Stimulated activated CD8-positive, alpha-beta memory T cell treated with anti-CD3 and anti-CD28 coated beads, Interleukin-15, amount 100 ng/mL, for 4 hours (primary cell): ENCODE data around the gene SMG6.
"Not testable (repeated sequence)": the region's sequence is repeated elsewhere in the genome, so short reads cannot be mapped to it uniquely, and the experiment has no call there.

Source experiments
- DNase-seq, 2 donors: peaks; one replicate each; pipeline ENCODE4 v3.0.0-alpha.2; 2020; ENCODE audit warnings: low read depth in 2 of 2

Gene SMG6

DNA sequence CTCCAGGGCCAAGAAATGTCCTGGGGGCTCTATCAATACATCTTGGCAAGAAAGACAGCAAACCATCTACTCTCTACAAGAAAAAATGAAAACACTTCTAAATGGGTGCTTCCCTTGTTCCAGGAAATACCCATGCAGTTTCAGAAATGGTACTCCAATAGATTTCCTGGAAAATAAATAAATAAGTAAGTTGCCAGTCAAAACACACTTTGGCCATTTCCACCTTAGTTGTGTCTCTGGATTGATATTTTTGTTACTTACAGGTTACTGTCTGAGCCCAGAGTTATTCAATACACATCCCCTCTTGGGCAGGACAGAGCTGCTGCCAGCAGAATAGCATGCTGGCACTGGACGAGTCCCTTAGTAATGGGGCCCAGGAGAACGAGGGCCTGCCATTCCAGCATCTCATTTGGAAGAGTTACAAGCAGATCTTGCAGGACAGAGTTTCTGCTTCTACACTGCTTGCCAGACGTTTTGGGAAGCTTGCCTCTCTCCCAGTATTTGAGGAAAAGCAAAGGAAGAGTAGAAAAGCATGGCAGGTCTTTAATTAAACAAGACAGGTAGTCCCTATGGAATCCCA is 100.5 kb downstream of the SMG6 start:
- no peak for DNase-seq

DNA sequence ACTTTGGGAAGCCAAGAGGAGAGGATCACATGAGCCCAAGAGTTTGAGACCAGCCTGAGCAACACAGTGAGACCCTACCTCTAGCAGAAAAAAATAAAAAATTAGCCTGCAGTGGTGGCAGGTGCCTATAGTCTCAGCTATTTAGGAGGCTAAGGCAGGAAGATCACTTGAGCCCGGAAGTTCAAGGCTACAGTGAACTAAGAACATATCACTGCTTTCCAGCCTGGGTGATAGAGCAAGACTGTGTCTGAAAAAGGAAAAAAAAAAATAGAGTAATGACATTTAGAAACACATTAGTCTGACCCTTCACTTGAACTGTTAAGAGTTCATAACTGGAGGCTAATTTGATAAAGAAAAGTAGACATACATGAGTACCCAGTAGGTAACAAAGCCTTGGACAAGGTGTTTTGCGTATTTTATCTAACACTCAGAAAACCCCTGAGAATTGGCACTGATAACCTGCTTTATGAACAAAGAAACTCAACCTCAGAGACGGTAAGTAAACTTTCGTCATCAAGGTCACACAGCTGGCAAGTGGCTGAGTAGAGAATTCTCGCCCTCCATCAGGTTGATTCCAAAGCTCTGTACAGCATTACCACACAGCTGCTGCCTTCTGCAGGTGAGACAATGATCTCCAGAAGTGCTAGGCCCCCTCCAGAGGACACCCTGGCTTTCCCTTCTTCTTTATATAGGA is 101.1 kb downstream of the SMG6 start:
- no peak for DNase-seq

DNA sequence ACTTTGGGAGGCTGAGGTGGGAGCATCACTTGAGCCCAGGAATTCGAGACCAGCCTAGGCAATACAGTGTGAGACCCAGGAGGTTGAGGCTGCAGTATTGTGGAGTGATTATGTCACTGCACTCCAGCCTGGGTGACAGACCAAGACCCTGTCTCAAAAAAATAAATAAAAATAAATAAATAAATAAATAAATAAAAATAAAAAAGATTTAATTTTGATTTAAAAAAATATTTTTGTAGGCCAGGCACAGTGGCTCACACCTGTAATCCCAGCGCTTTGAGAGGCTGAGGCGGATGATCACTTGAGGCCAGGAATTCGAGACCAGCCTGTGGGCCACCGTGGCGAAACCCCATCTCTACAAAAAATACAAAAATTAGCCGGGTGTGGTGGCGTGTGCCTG is 104.2 kb downstream of the SMG6 start:
- not testable (repeated sequence) for DNase-seq

DNA sequence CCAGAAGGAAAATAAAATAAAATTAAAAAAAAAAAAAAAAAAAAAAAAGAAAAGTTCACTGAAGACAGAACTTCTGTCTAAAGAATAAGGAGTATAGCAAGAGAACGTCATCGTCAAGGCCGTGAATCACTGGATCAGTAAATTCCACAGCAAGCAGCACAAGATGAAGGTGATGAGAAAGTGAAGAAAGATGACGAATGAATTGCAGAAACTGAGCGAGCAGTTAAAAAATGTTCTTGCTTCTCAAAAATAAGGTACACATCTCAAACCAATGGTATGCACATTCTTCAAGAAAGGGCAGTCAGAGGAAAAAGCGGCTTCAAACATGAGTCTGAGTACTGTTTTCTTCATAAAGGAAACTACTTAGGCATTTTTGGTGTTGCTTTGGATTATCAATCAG is 104.7 kb downstream of the SMG6 start:
- no peak for DNase-seq

DNA sequence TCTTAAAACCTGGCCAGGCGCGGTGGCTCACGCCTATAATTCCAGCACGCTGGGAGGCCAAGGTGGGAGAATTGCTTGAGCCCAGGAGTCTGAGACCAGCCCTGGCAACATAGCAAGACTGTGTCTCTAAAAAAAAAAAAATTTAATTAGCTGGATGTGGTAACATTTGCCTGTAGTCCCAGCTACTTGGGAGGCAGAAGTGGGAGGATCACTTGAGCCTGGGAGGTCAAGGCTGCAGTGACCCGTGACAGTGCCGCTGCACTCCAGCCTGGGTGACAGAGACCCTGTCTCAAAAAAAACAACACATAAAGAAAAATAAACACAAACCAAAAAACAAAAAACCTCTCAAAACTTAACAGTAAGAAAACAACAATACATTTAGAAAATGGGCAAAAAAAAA is 106.3 kb downstream of the SMG6 start:
- DNase-seq, result no peak

DNA sequence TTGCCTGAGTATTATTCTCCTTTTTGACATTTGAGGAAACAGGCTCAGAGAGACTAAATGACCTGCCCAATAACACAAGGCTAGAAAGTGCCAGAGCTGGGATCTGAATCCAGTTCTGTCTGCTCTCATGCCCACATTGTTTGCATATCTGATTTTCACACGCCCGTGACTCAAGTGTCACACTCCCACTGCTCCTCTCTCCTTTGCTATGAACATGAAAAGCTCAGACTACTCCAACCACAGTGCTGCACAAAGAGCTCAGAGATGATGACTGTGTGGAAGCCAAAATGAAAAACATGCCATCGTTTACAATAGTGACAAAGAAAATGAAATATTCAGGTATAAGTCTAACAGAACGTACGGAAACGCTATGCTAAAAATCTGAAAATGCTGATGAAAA is 107.9 kb downstream of the SMG6 start:
- peak in 1 of 2 donors; percentile 37 for DNase-seq

DNA sequence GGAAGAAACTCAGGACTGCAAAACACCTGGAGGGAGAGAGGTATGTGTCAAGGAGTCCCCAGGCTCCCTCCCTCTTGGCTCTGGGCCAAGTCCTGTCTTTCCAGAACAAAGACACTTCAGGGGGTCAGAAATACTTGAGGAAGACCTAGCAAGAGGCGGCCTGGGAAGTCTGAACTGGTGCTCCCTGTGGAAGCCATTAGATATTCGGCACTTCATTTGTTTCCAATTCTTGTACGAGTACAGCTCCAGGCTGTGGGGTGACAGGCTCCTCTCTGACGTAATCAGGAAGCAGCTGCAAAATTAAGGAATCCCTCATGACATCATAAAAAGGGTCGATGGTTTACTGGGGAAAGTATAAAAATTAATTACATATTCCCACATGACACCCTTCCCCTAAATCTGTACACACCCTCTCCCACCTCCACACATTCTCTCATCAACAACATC is 108.7 kb downstream of the SMG6 start:
- no peak for DNase-seq

DNA sequence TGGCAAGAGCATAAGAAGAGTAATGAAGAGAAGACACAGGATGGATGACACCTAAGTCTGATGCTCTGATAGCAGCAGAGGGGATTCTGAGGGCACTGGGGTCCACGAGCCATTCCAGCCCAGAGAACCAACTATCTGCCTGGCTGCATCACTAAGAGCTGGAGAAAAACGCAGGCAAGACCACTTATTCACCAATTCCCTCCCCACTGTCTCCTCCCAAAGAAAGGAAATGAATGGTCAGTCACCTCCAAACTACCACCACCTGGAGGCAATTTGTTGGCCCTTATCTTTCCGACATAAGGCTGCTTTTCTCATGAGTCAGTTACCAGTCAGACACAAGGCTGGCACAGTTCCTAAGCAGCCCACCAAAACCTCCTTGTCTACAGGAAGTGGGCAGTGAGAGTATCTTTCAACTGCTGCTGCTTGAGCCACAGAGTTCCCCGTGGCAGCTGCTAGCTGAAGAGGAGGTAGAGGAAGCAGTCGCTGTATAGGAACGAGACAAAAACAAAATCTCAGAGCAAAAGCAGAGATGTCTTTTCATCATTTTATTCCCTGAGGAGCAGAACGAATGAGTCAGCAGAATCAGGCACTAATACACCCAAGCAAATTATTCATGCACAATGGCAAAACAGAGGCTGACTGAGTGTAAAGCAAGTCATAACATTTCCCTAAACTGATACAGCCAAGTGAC is 111.1 kb downstream of the SMG6 start:
- DNase-seq, result peak; percentile 43 to 51

DNA sequence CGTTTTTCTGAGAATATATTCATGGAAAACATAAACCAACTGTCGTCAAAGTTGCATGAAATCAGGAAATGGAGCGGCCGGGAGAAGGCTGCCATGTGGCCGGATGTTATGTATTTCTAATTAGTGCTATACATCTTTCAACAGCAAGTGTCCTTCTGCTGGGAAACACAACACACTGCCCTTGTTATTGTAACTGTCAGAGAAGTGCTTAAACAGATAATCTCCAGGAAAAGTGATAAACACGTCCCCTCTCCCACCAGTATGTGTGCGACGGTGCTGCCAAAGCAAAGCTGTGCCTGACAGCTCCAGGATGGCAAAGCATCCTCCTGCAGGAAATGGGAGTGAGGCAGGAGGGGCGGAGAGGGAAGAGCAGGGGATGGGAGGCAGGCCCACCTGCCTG is 111.8 kb downstream of the SMG6 start:
- no peak for DNase-seq

DNA sequence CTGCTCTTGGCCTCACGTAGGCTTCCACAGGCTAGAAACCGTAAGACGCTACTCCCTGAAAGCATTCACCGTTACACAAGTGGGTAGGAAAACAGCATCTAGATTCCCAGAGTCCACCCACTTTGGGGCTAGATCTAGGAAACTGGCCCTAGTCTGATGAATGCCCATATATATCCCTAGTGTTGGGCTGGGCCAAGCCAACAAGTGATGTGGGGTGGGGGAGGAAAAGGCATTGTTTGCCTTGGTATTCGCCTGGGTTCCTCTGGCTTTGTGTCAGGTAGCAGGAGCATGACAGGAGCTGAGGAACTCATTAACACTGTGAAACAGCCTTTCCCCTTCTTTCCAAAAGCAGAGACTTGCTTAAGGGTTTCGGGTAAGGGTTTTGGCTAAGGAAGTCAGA is 112.4 kb downstream of the SMG6 start:
- DNase-seq, result no peak

DNA sequence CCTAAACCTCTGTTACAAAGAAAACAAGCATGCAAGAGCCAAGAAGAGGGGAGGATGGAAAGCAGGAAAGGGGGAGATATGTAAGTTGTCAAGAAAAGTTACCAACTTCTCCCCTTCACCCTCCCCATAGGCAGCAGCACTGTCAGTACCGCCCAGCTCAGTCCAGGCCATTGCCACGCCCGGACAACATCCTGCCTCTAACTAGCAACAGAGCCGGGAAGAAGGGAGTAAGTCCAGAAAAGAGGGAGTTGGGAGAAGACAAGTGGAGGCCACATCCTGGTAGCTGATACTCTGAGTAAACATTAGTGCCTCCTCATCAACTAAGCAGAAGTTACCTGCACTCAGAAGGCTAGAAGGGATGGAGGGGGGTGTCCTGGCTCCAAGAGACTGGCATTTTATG is 113.6 kb downstream of the SMG6 start:
- DNase-seq, result no peak

DNA sequence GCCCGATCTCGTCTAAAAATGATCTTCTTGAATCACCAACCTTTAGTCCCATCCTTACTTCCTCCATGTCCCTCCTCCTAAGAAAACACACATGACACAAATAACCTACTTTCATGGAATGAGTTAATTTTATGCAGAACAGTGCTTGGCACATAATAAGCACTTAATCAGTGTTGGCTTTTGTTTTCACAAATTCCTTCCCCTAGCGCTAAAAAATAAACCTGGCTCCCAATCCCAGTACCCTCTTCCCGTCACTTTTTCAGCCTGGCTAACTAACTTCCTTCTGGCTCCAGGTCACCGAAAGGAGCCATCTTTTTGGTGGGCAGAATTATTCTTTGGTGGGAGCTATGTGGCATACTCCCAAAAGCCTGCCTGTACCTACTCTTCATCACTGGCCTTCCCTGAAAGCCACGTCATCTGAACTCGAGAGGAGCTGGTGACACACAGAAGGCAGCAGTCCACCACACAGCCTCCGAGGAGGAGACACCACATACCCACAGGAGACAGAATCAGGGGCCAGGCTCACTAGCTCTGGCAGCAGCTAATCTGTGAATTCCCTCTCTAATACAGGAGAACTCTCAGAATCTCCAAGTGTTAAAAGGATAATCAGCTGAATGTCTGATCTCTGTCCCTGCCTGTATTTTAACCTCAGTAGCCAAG is 114.5 kb downstream of the SMG6 start:
- no peak for DNase-seq

DNA sequence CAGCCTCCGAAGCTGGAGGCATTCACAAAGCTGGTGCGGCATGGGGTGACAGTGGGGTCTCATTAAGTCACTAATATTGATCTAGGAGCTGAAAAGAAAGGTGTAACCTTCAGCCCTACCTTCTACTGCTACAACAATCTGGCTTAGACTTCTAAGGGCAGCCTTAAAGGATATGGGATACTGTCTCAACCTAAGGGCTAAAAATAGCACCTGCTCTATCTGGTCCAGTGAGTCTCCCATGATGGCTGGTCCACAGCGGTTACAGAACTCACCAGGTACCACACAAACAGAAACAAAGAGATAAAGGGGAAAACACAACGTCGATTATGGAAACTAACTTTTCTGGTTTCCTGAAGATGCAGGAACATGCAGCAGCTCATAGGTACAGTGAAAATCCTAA is 115.8 kb downstream of the SMG6 start:
- no peak for DNase-seq

DNA sequence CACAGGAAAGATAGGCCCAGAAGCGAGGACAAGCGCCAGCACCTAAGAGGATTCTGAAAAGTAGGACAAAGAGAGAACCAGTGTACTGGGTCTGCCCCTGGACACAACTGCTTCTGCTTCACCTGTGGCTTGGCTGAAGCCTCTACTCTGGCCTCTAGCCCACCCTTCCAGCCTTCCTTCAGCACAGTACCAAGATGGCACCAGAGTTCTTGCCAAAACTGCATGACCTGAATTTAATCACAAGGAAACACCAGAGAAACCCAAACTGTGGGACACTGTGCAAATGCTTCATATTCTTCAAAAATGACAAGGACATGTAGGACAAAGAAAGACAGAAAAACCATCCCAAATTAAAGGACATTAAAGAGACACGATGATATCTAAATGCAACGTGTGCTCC is 116.6 kb downstream of the SMG6 start:
- DNase-seq, result no peak

DNA sequence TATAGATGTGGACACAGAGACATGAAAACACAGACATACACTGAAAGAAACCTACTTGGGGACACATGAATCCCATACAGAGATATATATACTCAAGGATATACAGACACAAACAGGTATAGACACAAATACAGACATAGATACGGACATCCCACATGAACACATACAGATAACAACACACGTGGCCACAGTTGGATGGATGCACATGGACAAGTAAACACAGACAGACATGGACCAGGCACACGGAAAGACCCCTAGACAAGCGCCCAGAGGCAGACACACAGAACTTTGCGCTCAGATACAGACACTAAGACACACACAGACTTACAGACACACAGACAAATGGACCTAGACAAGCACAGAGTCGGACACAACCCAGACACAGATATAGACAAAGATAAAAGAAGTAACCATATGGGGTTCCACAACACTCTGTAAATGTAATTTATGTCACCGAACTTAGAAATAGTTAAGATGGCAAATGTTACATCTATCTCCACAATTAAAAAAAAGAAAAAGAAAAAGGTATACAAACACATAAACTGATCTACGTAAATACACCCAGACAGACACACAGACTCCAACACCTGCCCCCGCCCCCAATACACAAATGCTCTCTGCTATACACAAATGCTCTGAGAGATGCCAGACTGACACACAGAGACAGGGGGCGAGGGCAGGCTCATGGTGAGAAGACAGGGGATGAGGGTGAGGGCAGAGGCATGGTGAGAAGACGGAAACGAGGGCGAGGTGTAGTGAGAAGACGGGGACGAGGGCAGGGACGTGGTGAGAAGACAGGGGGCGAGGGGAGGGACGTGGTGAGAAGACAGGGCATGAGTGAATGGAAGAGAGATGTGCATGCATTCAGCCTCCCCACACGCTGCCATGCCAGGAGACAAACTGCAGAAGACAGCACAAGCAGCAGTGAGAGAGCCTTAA is 118.3 kb downstream of the SMG6 start:
- no peak for DNase-seq

DNA sequence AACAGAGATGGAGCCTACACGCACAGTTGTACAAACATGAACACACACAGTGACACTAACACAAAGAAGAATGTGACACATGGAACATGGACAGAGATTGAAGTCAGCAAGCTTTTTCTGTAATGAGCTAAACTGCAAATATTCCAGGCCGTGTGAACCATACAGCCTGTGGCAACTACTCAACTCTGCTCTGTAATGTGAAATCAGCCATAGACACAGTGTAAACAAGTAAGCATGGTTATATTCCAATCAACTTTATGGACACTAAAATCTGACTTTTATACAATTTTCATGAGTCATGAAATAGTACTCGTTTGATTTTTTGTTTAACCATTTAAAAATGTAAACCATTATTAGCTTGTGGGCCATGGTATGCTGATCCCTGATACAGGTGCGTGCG is 120.2 kb downstream of the SMG6 start:
- no peak for DNase-seq

DNA sequence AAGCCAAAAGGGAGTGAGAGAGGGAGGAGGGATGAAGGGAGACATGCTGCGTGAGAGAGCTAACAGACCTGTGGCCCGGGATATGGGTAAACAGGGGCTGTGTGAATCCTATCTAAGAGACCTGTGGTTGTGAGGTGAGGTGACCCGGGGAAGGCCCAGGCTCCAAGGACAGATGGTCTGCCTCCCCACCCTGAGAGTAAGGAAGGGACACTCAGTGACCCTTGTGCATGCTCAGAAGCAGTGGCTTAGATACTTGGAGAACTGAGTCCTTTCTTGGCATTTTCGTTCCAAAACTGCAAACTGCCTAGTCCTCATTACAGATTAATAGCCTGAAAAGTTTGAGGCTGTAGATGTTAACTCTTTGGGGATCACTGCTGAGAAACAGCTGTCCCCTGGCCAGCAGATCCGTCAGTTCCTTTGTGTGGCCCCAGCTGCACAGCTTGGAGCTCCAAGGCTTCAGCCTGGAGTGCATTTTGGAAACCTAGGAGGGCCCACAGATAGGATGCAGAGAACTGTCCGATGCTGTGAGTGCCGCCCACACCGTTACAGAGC is 121.6 kb downstream of the SMG6 start:
- no peak for DNase-seq

DNA sequence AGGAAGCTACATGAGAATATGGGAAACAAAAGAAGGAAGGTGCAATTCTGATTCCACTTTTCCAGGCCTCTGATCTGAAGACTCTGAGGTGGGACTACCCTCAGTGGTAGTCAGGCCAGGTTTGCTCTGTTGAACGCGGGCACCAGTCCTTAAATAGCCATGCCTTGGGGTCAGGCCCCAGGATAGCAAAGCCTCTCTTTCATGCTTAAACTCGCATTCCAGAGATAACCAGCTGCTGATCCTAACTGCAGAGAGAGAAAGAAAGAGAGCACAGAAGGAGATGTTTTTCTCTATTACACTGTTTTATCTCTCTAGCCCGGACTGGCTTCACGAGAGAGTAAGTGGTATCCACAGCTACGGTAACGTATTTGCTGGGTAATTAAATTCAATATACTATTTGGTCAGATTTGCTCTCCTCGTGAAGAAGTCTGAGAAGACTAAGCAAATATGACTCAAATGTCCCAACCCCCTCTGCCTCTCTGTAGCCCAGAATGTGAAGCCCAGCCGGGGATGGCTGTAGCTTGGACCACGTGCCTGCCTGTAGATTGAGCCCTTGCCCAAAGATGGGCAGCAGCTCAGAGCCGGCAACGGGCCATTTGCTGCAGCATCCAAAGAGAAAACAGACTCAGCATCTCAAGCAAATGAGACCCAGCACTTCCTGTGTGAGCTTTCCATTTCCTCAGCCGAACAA is 122.2 kb downstream of the SMG6 start:
- no peak for DNase-seq

DNA sequence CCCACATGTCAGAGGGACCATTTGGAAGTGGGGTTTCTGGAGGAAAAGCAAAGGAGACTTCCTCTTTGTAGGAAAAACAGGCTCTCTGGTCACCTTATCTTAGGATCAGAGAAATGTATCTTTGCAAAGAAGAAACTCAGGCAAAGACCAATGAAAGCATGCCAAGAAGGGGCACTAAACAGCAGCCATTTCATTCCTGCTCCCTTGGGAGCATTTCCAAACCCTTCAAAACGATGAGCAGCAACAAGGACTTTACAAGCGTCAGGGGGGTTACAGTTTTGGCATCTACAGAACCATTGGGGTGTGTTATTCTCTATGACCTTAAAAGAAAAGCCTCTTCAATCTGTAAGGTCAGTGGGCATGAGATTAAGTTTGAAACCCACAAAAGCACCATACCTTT is 122.8 kb downstream of the SMG6 start:
- DNase-seq, result no peak

DNA sequence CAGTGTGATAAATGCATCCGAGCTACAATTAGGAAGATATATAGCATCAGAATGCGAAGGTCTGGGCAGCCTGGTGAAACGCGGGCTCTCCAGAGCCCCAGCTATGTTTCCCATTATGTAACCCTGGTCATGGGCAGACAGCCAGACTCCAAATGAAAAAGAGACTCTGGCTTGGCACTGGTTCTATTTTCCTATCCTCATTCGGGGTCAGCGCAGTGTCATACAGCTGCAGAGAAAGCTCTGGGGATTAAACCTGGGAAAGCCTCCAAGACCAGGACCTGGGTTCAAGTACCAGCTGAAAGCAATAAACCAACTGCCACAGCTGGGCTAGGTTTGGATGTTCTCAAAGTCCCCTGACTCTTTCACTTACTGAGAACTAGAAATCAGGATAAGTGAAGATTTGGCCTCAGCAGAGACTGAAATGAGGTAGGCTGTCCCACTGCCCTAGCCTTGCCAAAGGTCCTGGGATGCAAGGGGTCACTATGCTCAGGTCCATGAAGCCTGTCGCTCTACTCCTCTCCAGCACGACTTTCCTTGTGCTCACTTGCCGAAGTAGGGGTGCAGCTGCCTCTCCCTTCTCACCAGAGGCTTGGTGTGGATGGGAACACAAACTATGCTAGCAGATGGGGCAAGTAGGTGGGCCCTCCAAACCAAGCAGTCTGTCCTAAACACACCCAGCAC is 123.8 kb downstream of the SMG6 start:
- DNase-seq, result no peak
